H9 (cell line): ENCODE data around the gene HCN2. TPM values are rescaled to one million over a fixed set of nuclear protein-coding genes. Genes with fewer than 3 reads are reported as not detected.

Experiments used
- DNase-seq: peaks from one replicate; pipeline ENCODE4 v3.0.0-alpha.2; 2017
- H2AFZ ChIP-seq: one replicate; pipeline ENCODE4 v1.6.1; 2013; ENCODE audit warnings: mild to moderate bottlenecking, low read length, control low read depth, moderate library complexity
- H2AK5ac ChIP-seq: 2 replicates; pipeline ENCODE4 v1.6.1; 2013; ENCODE audit warnings: low read length, control low read depth, mixed read lengths; ENCODE audit not compliant: insufficient read length
- H2BK120ac ChIP-seq: one replicate; pipeline ENCODE4 v1.6.1; 2013; ENCODE audit warnings: low read depth, mild to moderate bottlenecking, low read length, control low read depth, inconsistent platforms; ENCODE audit not compliant: poor library complexity, severe bottlenecking
- H2BK12ac ChIP-seq: 2 replicates; pipeline ENCODE4 v1.6.1; 2013; ENCODE audit warnings: low read length, control low read depth, mixed read lengths, low read depth; ENCODE audit not compliant: insufficient read length
- H2BK15ac ChIP-seq: 2 replicates; pipeline ENCODE4 v1.6.1; 2013; ENCODE audit warnings: low read depth, low read length, control low read depth
- H2BK20ac ChIP-seq: one replicate; pipeline ENCODE4 v1.6.1; 2013; ENCODE audit warnings: low read depth, mild to moderate bottlenecking, low read length, control low read depth, inconsistent platforms; ENCODE audit not compliant: poor library complexity, severe bottlenecking
- H2BK5ac ChIP-seq: 2 replicates; pipeline ENCODE4 v1.6.1; 2013; ENCODE audit warnings: low read length, control low read depth, mixed read lengths; ENCODE audit not compliant: insufficient read length
- H3K14ac ChIP-seq: 2 replicates; pipeline ENCODE4 v1.6.1; 2013; ENCODE audit warnings: low read length, control low read depth; ENCODE audit not compliant: insufficient read depth
- H3K18ac ChIP-seq: 2 replicates; pipeline ENCODE4 v1.6.1; 2013; ENCODE audit warnings: low read depth, mild to moderate bottlenecking, mixed read lengths, low read length, control low read depth; ENCODE audit not compliant: insufficient read length
- H3K23ac ChIP-seq: 2 replicates; pipeline ENCODE4 v1.6.1; 2013; ENCODE audit warnings: low read length, control low read depth, mixed read lengths, low read depth; ENCODE audit not compliant: insufficient read length
- H3K23me2 ChIP-seq: 2 replicates; pipeline ENCODE4 v1.6.1; 2013; ENCODE audit warnings: low read depth, mild to moderate bottlenecking, mixed read lengths, low read length, control low read depth; ENCODE audit not compliant: insufficient read length, poor library complexity, severe bottlenecking
- H3K27ac ChIP-seq: 2 replicates; pipeline ENCODE4 v1.5.1; 2013; ENCODE audit warnings: low read length, control low read depth, mixed read lengths, low read depth; ENCODE audit not compliant: insufficient read length
- H3K27me3 ChIP-seq: 2 replicates; pipeline ENCODE4 v1.6.1; 2013; ENCODE audit warnings: low read length, control low read depth, inconsistent platforms; ENCODE audit not compliant: insufficient read depth
- H3K4ac ChIP-seq: 2 replicates; pipeline ENCODE4 v1.6.1; 2013; ENCODE audit warnings: low read depth, mild to moderate bottlenecking, control low read depth, inconsistent platforms, low read length, moderate library complexity
- H3K4me1 ChIP-seq: 2 replicates; pipeline ENCODE4 v1.6.1; 2013; ENCODE audit warnings: low read length, control low read depth, inconsistent platforms; ENCODE audit not compliant: insufficient read depth
- H3K4me2 ChIP-seq: 2 replicates; pipeline ENCODE4 v1.6.1; 2013; ENCODE audit warnings: low read length, control low read depth, mixed read lengths; ENCODE audit not compliant: insufficient read length, insufficient read depth
- H3K56ac ChIP-seq: 2 replicates; pipeline ENCODE4 v1.6.1; 2013; ENCODE audit warnings: low read depth, mild to moderate bottlenecking, mixed read lengths, low read length, control low read depth; ENCODE audit not compliant: insufficient read length
- H3K79me1 ChIP-seq: 2 replicates; pipeline ENCODE4 v1.6.1; 2013; ENCODE audit warnings: low read depth, mild to moderate bottlenecking, moderate library complexity, low read length, control low read depth, inconsistent platforms; ENCODE audit not compliant: insufficient read depth, poor library complexity, severe bottlenecking
- H3K79me2 ChIP-seq: 2 replicates; pipeline ENCODE4 v1.6.1; 2013; ENCODE audit warnings: low read length, control low read depth, inconsistent platforms; ENCODE audit not compliant: insufficient read depth
- H3K9ac ChIP-seq: 2 replicates; pipeline ENCODE4 v1.6.1; 2013; ENCODE audit warnings: low read length, control low read depth, mixed read lengths; ENCODE audit not compliant: insufficient read length; ENCODE audit errors: extremely low read depth
- H3K9me3 ChIP-seq: one replicate; pipeline ENCODE4 v1.6.1; 2013; ENCODE audit warnings: low read depth, low read length, inconsistent platforms; ENCODE audit not compliant: control insufficient read depth
- H3T11ph ChIP-seq: one replicate; pipeline ENCODE4 v1.6.1; 2013; ENCODE audit warnings: mild to moderate bottlenecking, low read length, control low read depth, inconsistent platforms
- H4K20me1 ChIP-seq: one replicate; pipeline ENCODE4 v1.6.1; 2013; ENCODE audit not compliant: control insufficient read depth, insufficient read length, insufficient read depth
- H4K5ac ChIP-seq: 2 replicates; pipeline ENCODE4 v1.6.1; 2013; ENCODE audit warnings: low read depth, mild to moderate bottlenecking, mixed read lengths, low read length, control low read depth; ENCODE audit not compliant: insufficient read length
- H4K8ac ChIP-seq: replicated peaks from 2 replicates; pipeline ENCODE4 v1.6.1; 2013; ENCODE audit warnings: low read length, control low read depth, mixed read lengths, low read depth; ENCODE audit not compliant: insufficient read length
- H4K91ac ChIP-seq: 2 replicates; pipeline ENCODE4 v1.6.1; 2013; ENCODE audit warnings: low read depth, mild to moderate bottlenecking, moderate library complexity, mixed read lengths, low read length, control low read depth; ENCODE audit not compliant: insufficient read length
- H3K27ac Mint-ChIP-seq, 3 experiments: 2 replicates in 2 of 3; 3 replicates in 1 of 3; pipeline ENCODE4 v1.8.0; 2020 to 2021; ENCODE audit warnings: mixed read lengths in 3 of 3, mild to moderate bottlenecking in 1 of 3, moderate library complexity in 1 of 3
- H3K27me3 Mint-ChIP-seq: 2 replicates; pipeline ENCODE4 v1.8.0; 2021; ENCODE audit warnings: low read depth, mild to moderate bottlenecking, moderate library complexity, mixed read lengths
- H3K36me3 Mint-ChIP-seq, 3 experiments: 2 replicates in 2 of 3; 3 replicates in 1 of 3; pipeline ENCODE4 v1.8.0; 2020 to 2021; ENCODE audit warnings: low read depth in 3 of 3, mixed read lengths in 3 of 3; ENCODE audit not compliant: insufficient read depth in 1 of 3
- H3K4me1 Mint-ChIP-seq, 2 experiments: 2 replicates each; pipeline ENCODE4 v1.8.0; 2020; ENCODE audit warnings: mixed read lengths in 2 of 2
- H3K4me3 Mint-ChIP-seq, 2 experiments: 2 replicates in 1 of 2; 3 replicates in 1 of 2; pipeline ENCODE4 v1.8.0; 2020 to 2021; ENCODE audit warnings: mild to moderate bottlenecking in 2 of 2, mixed read lengths in 2 of 2, moderate library complexity in 1 of 2
- H3K9me3 Mint-ChIP-seq, 2 experiments: 2 replicates in 1 of 2; 3 replicates in 1 of 2; pipeline ENCODE4 v1.8.0; 2020; ENCODE audit warnings: mild to moderate bottlenecking in 2 of 2, mixed read lengths in 2 of 2, moderate library complexity in 1 of 2
- CTCF ChIP-seq: fragments of 200-600 bp; sonication (generic); conservative IDR thresholded peaks from 3 replicates; pipeline ENCODE4 v1.8.0; 2021; ENCODE audit warnings: antibody characterized with exemption, mild to moderate bottlenecking
- WGBS: extraction: QIAGEN DNeasy Blood & Tissue Kit; methylation state at CpG from one replicate; pipeline ENCODE4 v1.1.7; 2013; ENCODE audit warnings: missing lambda C conversion rate, low lambda C conversion rate, mixed read lengths; ENCODE audit not compliant: insufficient read length; ENCODE audit errors: extremely low coverage; 5-methylcytosine and 5-hydroxymethylcytosine counted together
- total RNA-seq: library from RNA; stranded (reverse); gene quantifications from 2 replicates; pipeline ENCODE4 v1.2.1, GENCODE V29; 2021

The HCN2 gene
- total RNA-seq, 1 experiment from 2014 or later: 3.7 TPM

GRCh38 chr19:633068-633785 lies 43.5 kb downstream of the HCN2 start, which contains the start of gene POLRMT:
TSS of gene POLRMT (minus strand) at chr19:633537. CDS start at chr19:633512, 25 bp downstream.
- no peak within 1 kb of the TSS for H3K56ac ChIP-seq
- H3K23ac ChIP-seq: no peak within 1 kb of the TSS
- H2BK5ac ChIP-seq: no peak within 1 kb of the TSS
- H4K91ac ChIP-seq: no peak within 1 kb of the TSS
- no peaks in the 10 kb centered on the region; the same call in 1 of the 2 replicates for H3K4me1 ChIP-seq
- peaks cover 5% of the 10 kb centered on the region for H3K79me1 ChIP-seq
- no peaks in the 10 kb centered on the region for H3K79me2 ChIP-seq
- Mint-ChIP-seq H3K9me3 (peaks cover 0 to 3% of the 10 kb centered on the region in 2 experiments; a peak in 1 of 5 replicates), H3K27ac (peak within 1 kb of the TSS; percentile 92 to 98 (median 92); a peak in 6 of 7 replicates), H3K4me1 (peaks cover 7 to 13% of the 10 kb centered on the region in 2 experiments), H3K36me3 (peaks cover 20 to 30% (median 24%) of the 10 kb centered on the region in 3 experiments; a peak in 6 of 7 replicates), H3K4me3 (peak within 1 kb of the TSS; percentile 96 to 99), H3K27me3 (peaks cover 16% of the 10 kb centered on the region)
- H2BK15ac ChIP-seq: no peak within 1 kb of the TSS
- H3K27me3 ChIP-seq: no peaks in the 10 kb centered on the region
- no peak within 1 kb of the TSS for H3K27ac ChIP-seq
- H2BK20ac ChIP-seq: no peak within 1 kb of the TSS
- H3K18ac ChIP-seq: no peak within 1 kb of the TSS
- no peak within 1 kb of the TSS for H4K5ac ChIP-seq
- H4K8ac ChIP-seq: no peak within 1 kb of the TSS
- H3K14ac ChIP-seq: no peak within 1 kb of the TSS
- peak; percentile 98 for DNase-seq
- H3K23me2 ChIP-seq: peaks cover 7% of the 10 kb centered on the region
- H4K20me1 ChIP-seq: peaks cover 4% of the 10 kb centered on the region
- no CpG with 5 or more reads among the region's 67 CpGs for WGBS
- H3K9ac ChIP-seq: peak within 1 kb of the TSS; percentile 90
- H2AFZ ChIP-seq: peak within 1 kb of the TSS; percentile 41
- H3K4ac ChIP-seq: no peak within 1 kb of the TSS
- no peaks in the 10 kb centered on the region for H3K9me3 ChIP-seq
- H2BK120ac ChIP-seq: peak within 1 kb of the TSS; percentile 28
- H2AK5ac ChIP-seq: no peak within 1 kb of the TSS
- no peak within 1 kb of the TSS for H3T11ph ChIP-seq
- H2BK12ac ChIP-seq: no peak within 1 kb of the TSS
- TF ChIP-seq CTCF: no peak
- peak within 1 kb of the TSS; percentile 90 for H3K4me2 ChIP-seq
